K562 (cell line): ENCODE data around the gene GALNT15. TPM values are rescaled to one million over a fixed set of nuclear protein-coding genes. Genes with fewer than 3 reads are reported as not detected.

ENCODE experiments used
- ATAC-seq: fragments of 200-7000 bp; cut with Tn5 transposase; 3 replicates; pipeline ENCODE4 v1.9.1; 2020; ENCODE audit warnings: moderate library complexity
- BruUV-seq: library from RNA; stranded (reverse); fragments of 400-500 nt; replicated peaks from 2 replicates; lab custom pipeline; 2021; lab: Mats Ljungman, UMichigan
- CTCF ChIA-PET: fragments of 300-600 bp; formaldehyde crosslinking; extraction: SDS; loops from one replicate; lab custom pipeline; 2021; ENCODE audit warnings: low intra/inter-chr PET ratio; lab: Yijun Ruan, JAX
- POLR2A ChIA-PET: fragments of 300-600, 350-650 bp; sonication (Branson Sonifier 250); formaldehyde crosslinking; extraction: SDS; loops from one replicate; lab custom pipeline; 2021; ENCODE audit warnings: antibody characterized with exemption, inconsistent platforms; lab: Yijun Ruan, JAX
- DNase-seq, 4 experiments: peaks; one replicate each; pipeline versions ENCODE4 v3.0.0 to v3.0.0-alpha.2; 2011 to 2018; ENCODE audit warnings: low spot score in 3 of 4, mixed read lengths in 3 of 4; ENCODE audit errors: extremely low read depth in 1 of 4
- FAIRE-seq: peaks from 2 replicates; lab custom pipeline; 2011; peaks lifted over from hg19 to GRCh38; lab: Jason Lieb, UNC
- H2AFZ ChIP-seq: 2 replicates; pipeline ENCODE4 v1.6.0; 2011; ENCODE audit warnings: low read depth, low read length, control low read depth, inconsistent platforms
- H3K27ac ChIP-seq: fragments of 200-600 bp; 3 replicates; pipeline ENCODE4 v1.8.0; 2011; ENCODE audit warnings: low read depth, mild to moderate bottlenecking, control low read depth, inconsistent platforms, low read length, moderate library complexity, mixed read lengths; ENCODE audit errors: extremely low read depth
- H3K27me3 ChIP-seq, 2 experiments: fragments of 300-600 bp in 1 of 2; 2 replicates in 1 of 2; 3 replicates in 1 of 2; pipeline versions ENCODE4 v1.6.0 to v1.8.0; 2011; ENCODE audit warnings: inconsistent platforms in 2 of 2, low read length in 2 of 2, mild to moderate bottlenecking in 1 of 2, mixed read lengths in 1 of 2, moderate library complexity in 1 of 2; ENCODE audit not compliant: control insufficient read depth in 2 of 2, insufficient read depth in 2 of 2
- H3K36me3 ChIP-seq: fragments of 300-600 bp; 3 replicates; pipeline ENCODE4 v1.8.0; 2011; ENCODE audit warnings: mild to moderate bottlenecking, low read length, inconsistent platforms; ENCODE audit not compliant: control insufficient read depth, insufficient read depth
- H3K4me1 ChIP-seq, 2 experiments: fragments of 200-600 bp in 1 of 2; replicated peaks in 1 of 2; 2 replicates in 1 of 2; 3 replicates in 1 of 2; pipeline versions ENCODE4 v1.5.1 to v1.8.0; 2011; ENCODE audit warnings: inconsistent platforms in 2 of 2, low read length in 2 of 2, mild to moderate bottlenecking in 1 of 2, mixed read lengths in 1 of 2, moderate library complexity in 1 of 2; ENCODE audit not compliant: control insufficient read depth in 2 of 2, insufficient read depth in 2 of 2
- H3K4me2 ChIP-seq: 2 replicates; pipeline ENCODE4 v1.6.1; 2011; ENCODE audit warnings: low read length, control low read depth, inconsistent platforms, mixed read lengths; ENCODE audit not compliant: insufficient read depth
- H3K4me3 ChIP-seq: fragments of 200-600 bp; sonication (generic), shearing (Covaris generic); 2 replicates; pipeline ENCODE4 v1.5.1; 2016; ENCODE audit warnings: control low read depth, inconsistent platforms
- H3K79me2 ChIP-seq: fragments of 200-600 bp; 3 replicates; pipeline ENCODE4 v1.8.0; 2011; ENCODE audit warnings: low read length, inconsistent platforms; ENCODE audit not compliant: control insufficient read depth, insufficient read depth
- H3K9ac ChIP-seq, 2 experiments: 2 replicates each; pipeline versions ENCODE4 v1.6.0 to v1.6.1; 2011; ENCODE audit warnings: low read depth in 2 of 2, low read length in 2 of 2, control low read depth in 1 of 2, inconsistent platforms in 1 of 2, mild to moderate bottlenecking in 1 of 2, mixed read lengths in 1 of 2; ENCODE audit not compliant: insufficient read depth in 1 of 2
- H3K9me1 ChIP-seq: one replicate; pipeline ENCODE4 v1.6.0; 2011; ENCODE audit warnings: inconsistent platforms, mild to moderate bottlenecking, low read length, moderate library complexity; ENCODE audit not compliant: control insufficient read depth, insufficient read depth
- H3K9me3 ChIP-seq: replicated peaks from 2 replicates; pipeline ENCODE4 v1.5.1; 2011; ENCODE audit warnings: low read depth, low read length, inconsistent platforms; ENCODE audit not compliant: control insufficient read depth, insufficient read depth
- H4K20me1 ChIP-seq: replicated peaks from 2 replicates; pipeline ENCODE4 v1.6.1; 2011; ENCODE audit warnings: low read length, inconsistent platforms, mixed read lengths; ENCODE audit not compliant: control insufficient read depth, insufficient read depth
- ATF3 ChIP-seq, 2 experiments: fragments of 450-650 bp in 1 of 2; sonication (generic) in 1 of 2; formaldehyde crosslinking in 1 of 2; IDR thresholded peaks in 1 of 2; conservative IDR thresholded peaks in 1 of 2; 2 replicates each; pipeline versions ENCODE4 v1.6.1 to v1.8.1; 2016 to 2023; ENCODE audit warnings: mild to moderate bottlenecking in 2 of 2, moderate library complexity in 2 of 2, inconsistent platforms in 1 of 2, missing genetic modification reagents in 1 of 2
- ATF4 ChIP-seq: fragments of 450-650 bp; formaldehyde crosslinking; IDR thresholded peaks from 2 replicates; pipeline ENCODE4 v1.4.0; 2022; ENCODE audit warnings: mild to moderate bottlenecking, moderate library complexity
- HEY1 ChIP-seq: fragments of 250-450 bp; sonication (Bioruptor Pico); IDR thresholded peaks from 2 replicates; pipeline ENCODE4 v1.5.0; 2020; ENCODE audit warnings: mild to moderate bottlenecking, moderate library complexity, borderline replicate concordance
- WGBS: fragments of 100-300 bp; shearing (Covaris generic); methylation state at CpG from one replicate; pipeline ENCODE4 v1.1.6; 2016; ENCODE audit warnings: low coverage, mixed read lengths; ENCODE audit not compliant: insufficient coverage; ENCODE audit errors: missing lambda C conversion rate; 5-methylcytosine and 5-hydroxymethylcytosine counted together
- in situ Hi-C: fragments of 300-500 bp; cut with MboI; formaldehyde crosslinking; loops from 4 replicates; pipeline ENCODE4 v1.15.0; 2018; ENCODE audit warnings: inconsistent platforms, mixed read lengths
- intact Hi-C: fragments of 100-400 bp; cut with micrococcal nuclease; formaldehyde crosslinking; loops from 2 replicates; pipeline ENCODE4 v1.14.2; 2022
- polyA plus RNA-seq, 8 experiments: library from polyadenylated mRNA; depleted of rRNA in 4 of 8; stranded (reverse) in 5 of 8; unstranded in 3 of 8; fragments of >200 nt; fragmentation: Nextera tagmentation in 2 of 8; fragmentation: Illumina TruSeq in 1 of 8; extraction: Ambion mirVana in 2 of 8; extraction: Trizol in 1 of 8; gene quantifications; 2 replicates each; pipeline versions ENCODE4 v1.2.1 to v1.2.3, GENCODE V29; 2011 to 2014; ENCODE audit warnings: inconsistent platforms in 1 of 8, missing spikeins in 1 of 8
- total RNA-seq, 7 experiments: library from RNA; depleted of rRNA in 6 of 7; stranded (reverse); fragments of >200 nt in 6 of 7; fragmentation: Illumina TruSeq in 2 of 7; extraction: Trizol in 2 of 7; gene quantifications; 2 replicates each; pipeline versions ENCODE4 v1.2.1 to v1.2.3, GENCODE V29; 2011 to 2021; ENCODE audit warnings: low replicate concordance in 1 of 7

The GALNT15 gene
- total and polyA plus RNA-seq, 9 of the 15 experiments (the other 6 are each of a cell fraction or from before 2014, with no cell fraction given), result not detected

- Histone ChIP-seq H3K9me1 (no peaks in the 10 kb centered on the region), H3K9ac (no peak overlapping the region), H3K4me2 (no peak overlapping the region), H3K27me3 (peaks cover 18 to 65% of the 10 kb centered on the region in 2 experiments; a peak in 4 of 5 replicates), H4K20me1 (no peaks in the 10 kb centered on the region), H3K9me3 (no peaks in the 10 kb centered on the region), H3K27ac (no peak overlapping the region), H3K4me1 (no peaks in the 10 kb centered on the region), H3K79me2 (no peaks in the 10 kb centered on the region), H3K4me3 (no peak overlapping the region), H3K36me3 (no peaks in the 10 kb centered on the region), H2AFZ (no peak overlapping the region)
- ChIA-PET POLR2A (no interaction called here), CTCF (no interaction called here)
- DNase-seq, result no peak
- no peak for ATAC-seq
- in situ Hi-C loops (no loop called here), intact Hi-C loops (no loop called here)
- no TSS peak for BruUV-seq
- WGBS, result 0% methylated on average over 2 of the region's 2 CpGs
- peak; percentile 53; the same call in 1 of the 2 replicates for TF ChIP-seq ATF3 (IDR thresholded peaks at IDR 0.05)
- TF ChIP-seq ATF3 (CRISPR knock-in tag; conservative IDR thresholded peaks at IDR 0.05), result no peak
- no peak for TF ChIP-seq HEY1 (CRISPR knock-in tag)
- TF ChIP-seq ATF4 (CRISPR knock-in tag), result no peak
- FAIRE-seq, result no peak
These were observed 38.4 kb upstream of the GALNT15 start for GRCh38 chr3:16136055-16136454.
